ENCODE results near the gene CPED1.

Gene CPED1

GRCh38 chr7:121078701-121079227 is 90.3 kb downstream of the CPED1 start:
- TF ChIP-seq, protein P1, sequence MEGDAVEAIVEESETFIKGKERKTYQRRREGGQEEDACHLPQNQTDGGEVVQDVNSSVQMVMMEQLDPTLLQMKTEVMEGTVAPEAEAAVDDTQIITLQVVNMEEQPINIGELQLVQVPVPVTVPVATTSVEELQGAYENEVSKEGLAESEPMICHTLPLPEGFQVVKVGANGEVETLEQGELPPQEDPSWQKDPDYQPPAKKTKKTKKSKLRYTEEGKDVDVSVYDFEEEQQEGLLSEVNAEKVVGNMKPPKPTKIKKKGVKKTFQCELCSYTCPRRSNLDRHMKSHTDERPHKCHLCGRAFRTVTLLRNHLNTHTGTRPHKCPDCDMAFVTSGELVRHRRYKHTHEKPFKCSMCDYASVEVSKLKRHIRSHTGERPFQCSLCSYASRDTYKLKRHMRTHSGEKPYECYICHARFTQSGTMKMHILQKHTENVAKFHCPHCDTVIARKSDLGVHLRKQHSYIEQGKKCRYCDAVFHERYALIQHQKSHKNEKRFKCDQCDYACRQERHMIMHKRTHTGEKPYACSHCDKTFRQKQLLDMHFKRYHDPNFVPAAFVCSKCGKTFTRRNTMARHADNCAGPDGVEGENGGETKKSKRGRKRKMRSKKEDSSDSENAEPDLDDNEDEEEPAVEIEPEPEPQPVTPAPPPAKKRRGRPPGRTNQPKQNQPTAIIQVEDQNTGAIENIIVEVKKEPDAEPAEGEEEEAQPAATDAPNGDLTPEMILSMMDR (IDR thresholded peaks at IDR 0.05; ENCODE audit: low read length, missing control alignments): no peak
- no peak for DNase-seq (ENCODE audit: low read depth)
- no peak overlapping the region for H3K4me3 ChIP-seq (replicated peaks; ENCODE audit: low read depth, low read length)

GRCh38 chr7:121079425-121080169 is 91.1 kb downstream of the CPED1 start:
- H3K4me3 ChIP-seq (replicated peaks; ENCODE audit: low read depth, low read length): no peak overlapping the region
- DNase-seq (ENCODE audit: low read depth): peak; percentile 53
- TF ChIP-seq, protein P1 (IDR thresholded peaks at IDR 0.05; ENCODE audit: low read length, missing control alignments): peak; percentile 37

DNA sequence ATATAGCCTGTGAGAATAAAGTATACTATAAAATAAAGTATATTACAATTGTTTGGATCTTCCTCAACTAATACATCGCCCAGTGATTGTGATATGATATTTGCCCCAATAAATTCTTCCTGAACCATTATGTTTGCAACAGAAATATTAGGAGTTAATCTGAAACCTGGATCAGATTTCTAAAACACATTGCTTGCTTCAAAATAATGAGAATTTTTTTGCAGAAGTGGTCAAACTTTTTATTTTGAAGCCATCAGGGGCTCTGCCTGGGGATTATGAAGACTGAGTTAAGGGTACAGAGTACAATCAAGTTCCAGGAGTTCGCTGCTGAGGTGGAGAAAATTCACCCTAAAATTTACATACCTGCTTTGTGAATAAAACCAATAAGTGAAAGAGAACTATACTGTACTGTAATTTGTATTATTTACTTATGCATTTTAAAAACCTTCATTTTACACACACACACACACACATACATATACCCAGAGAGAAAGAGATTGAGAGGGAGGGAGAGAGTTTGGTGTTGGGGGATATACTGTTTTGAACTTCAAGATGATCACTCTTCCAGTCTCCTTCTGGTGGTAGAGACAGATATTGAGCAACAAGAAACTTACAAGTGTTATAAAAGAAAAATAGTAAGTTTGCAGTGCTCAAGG is 91.9 kb downstream of the CPED1 start:
- no peak overlapping the region for H3K4me3 ChIP-seq (replicated peaks; ENCODE audit: low read depth, low read length)
- TF ChIP-seq, protein P1 (IDR thresholded peaks at IDR 0.05; ENCODE audit: low read length, missing control alignments): no peak

DNA sequence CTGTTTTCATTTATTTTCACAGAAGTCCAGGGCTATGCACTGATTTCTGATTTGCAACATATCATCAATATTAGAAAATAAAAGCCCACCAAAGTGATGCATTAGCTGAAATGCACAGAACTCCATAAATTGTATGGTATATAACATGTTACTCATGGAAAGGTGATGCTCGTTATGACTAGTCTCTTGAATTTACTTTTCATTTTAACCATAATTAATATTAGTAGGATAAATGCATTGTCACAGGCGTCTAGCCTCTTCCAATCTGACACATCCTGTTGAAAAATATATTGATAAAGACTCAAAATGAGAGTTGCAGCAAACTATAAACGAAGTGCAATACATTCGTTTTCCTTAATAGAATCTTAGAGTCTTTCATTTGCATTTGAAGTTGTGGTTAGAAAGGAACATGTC is 92.4 kb downstream of the CPED1 start:
- no peak overlapping the region for H3K4me3 ChIP-seq (replicated peaks; ENCODE audit: low read depth, low read length)
- no peak for DNase-seq (ENCODE audit: low read depth)
- TF ChIP-seq, protein P1 (IDR thresholded peaks at IDR 0.05; ENCODE audit: low read length, missing control alignments): no peak

More for the DNA sequence above, 91.9 kb downstream of the CPED1 start:
- DNase-seq (ENCODE audit: low read depth): no peak

DNA sequence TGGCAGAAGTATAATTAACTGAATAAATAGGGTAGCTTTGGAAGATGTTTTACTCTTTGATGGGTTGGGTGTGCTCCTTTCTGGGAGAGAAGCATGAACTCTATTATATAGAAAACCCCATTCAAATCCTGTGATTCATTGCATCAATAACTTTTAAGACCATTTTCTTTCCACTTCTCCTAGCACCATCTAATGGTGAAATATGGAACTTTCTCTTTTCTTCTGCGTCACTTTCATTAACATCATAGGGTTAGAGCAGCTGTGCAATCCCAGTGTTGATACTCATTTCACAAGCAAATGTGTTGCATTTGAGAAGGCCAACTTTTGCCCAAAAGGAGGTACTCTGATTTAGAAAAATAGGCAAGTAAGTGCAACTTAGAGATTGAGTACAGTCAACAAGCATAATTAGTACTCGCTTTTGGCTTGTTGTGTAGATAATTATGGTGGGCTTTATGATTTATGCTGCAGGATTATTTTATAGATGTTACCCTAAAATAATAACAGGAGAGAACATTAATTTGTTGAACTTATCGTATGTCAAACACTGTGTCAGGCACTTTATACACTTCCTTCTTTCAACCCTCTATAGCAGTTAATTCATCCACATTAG is 92.9 kb downstream of the CPED1 start:
- TF ChIP-seq, protein P1 (IDR thresholded peaks at IDR 0.05; ENCODE audit: low read length, missing control alignments): peak; percentile 66
- DNase-seq (ENCODE audit: low read depth): peak; percentile 87
- H3K4me3 ChIP-seq (replicated peaks; ENCODE audit: low read depth, low read length): no peak overlapping the region

DNA sequence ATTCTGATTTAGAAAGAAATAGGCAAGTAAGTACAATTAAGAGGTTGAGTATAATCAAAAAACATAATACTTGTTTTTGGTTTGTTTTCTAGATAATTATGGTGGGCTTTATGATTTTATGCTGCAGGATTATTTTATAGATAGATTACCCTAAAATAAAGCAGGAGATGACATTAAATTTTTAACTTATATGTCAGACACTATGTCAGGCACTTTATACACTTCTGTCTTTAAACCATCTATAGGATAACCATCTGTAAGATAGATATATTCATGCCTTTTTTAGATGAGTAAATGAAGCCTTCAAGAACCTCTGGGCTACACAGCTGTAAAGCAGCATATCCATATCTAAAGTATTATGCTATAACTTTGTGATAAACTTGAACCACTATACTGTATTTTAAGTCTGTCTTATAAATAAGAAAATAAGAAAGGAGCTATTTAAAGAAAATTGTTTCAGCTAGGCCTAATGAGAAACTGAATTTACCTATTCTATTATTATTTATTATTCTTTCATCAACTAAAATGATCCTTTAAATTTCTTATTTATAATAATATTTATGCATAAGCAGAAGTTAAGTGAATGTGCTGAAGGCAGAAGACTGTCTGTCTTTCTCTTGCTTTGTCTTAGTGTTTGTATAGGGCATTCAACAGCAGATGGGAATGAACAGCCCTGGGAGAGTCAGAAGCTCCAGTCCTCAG is 94.0 kb downstream of the CPED1 start:
- H3K4me3 ChIP-seq (replicated peaks; ENCODE audit: low read depth, low read length): no peak overlapping the region
- TF ChIP-seq, protein P1 (IDR thresholded peaks at IDR 0.05; ENCODE audit: low read length, missing control alignments): no peak
- DNase-seq (ENCODE audit: low read depth): no peak

Measured in fibroblast of pulmonary artery (primary cell).